ENCODE measurements around the gene RAD23A. TPM values are rescaled to one million over a fixed set of nuclear protein-coding genes. Genes with fewer than 3 reads are reported as not detected.

Gene RAD23A
- total and polyA plus RNA-seq, 10 of the 15 experiments (the other 5 are each of a cell fraction or from before 2014, with no cell fraction given) = 8.8 to 198 (median 119) TPM

DNA sequence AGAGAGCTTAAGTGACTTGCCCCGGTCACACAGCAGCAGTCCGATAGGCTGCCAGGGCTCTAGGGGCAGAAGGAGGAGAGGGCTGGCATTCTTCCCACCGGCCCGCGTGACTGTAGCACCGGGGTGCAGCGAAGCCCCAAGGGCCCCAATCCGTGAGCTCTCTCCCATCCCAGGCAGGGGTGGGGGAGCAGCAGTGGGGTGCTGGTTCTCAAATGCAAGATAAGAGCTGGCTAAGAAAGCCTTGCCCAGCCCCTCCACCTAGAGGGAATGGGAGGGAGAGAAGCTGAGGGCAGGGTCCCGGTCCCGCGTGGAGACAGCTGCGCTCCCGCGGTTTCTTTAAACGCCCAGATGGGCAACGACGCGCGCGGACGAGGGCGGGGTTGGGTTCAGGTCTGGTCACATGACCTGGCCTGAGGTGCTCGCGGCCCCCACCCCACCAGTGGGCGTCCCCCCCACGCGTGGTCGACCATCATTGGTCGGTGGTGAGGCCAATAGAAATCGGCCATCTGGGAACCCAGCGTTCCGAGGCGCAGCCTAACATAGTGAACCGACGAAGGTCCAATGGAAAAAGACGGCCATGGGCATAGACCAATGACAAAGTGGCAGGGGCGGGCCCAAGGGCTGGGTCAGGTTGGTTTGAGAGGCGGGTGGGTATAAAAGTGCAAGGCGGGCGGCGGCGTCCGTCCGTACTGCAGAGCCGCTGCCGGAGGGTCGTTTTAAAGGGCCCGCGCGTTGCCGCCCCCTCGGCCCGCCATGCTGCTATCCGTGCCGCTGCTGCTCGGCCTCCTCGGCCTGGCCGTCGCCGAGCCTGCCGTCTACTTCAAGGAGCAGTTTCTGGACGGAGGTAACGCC, 7.5 kb upstream of the RAD23A start, which contains the start of gene CALR (continued):
- TF ChIP-seq TCF3 (IDR thresholded peaks at IDR 0.05; ENCODE audit: borderline replicate concordance, insufficient read depth, low read depth, low read length) (peak; percentile 90; the same call in 1 of the 2 replicates), KDM1A (IDR thresholded peaks at IDR 0.05; ENCODE audit: borderline replicate concordance) (no peak), JUNB (IDR thresholded peaks at IDR 0.05) (no peak), SREBF2 (IDR thresholded peaks at IDR 0.05; ENCODE audit: low read length) (0 out of 2 replicates have a peak, but pooled peaks have one; percentile 12), IKZF2 (IDR thresholded peaks at IDR 0.05) (no peak), PML (IDR thresholded peaks at IDR 0.05; ENCODE audit: low read length) (peak; percentile 97), EGR1 (IDR thresholded peaks at IDR 0.05; ENCODE audit: borderline replicate concordance in 1 of 2, low read depth in 2 of 2, low read length in 2 of 2) (peak in 1 of 2 experiments; percentile 89; a peak in 2 of 3 replicates), KLF5 (IDR thresholded peaks at IDR 0.05; ENCODE audit: partially characterized antibody) (peak; percentile 54), RFX5 (IDR thresholded peaks at IDR 0.05; ENCODE audit: low read depth, low read length) (no peak; the same call in none of the 2 replicates), RCOR1 (conservative IDR thresholded peaks at IDR 0.05; ENCODE audit: low read depth, low read length) (no peak), ASH2L (IDR thresholded peaks at IDR 0.05; ENCODE audit: borderline replicate concordance, low read depth) (no peak), YBX1 (IDR thresholded peaks at IDR 0.05) (no peak), ATF3 (IDR thresholded peaks at IDR 0.05; ENCODE audit: borderline replicate concordance, extremely low read depth, low read depth, low read length) (0 out of 2 replicates have a peak, but pooled peaks have one; percentile 31), EP300 (IDR thresholded peaks at IDR 0.05; ENCODE audit: borderline replicate concordance in 1 of 2, control insufficient read depth in 1 of 2, low read depth in 2 of 2, low read length in 2 of 2) (peak; percentile 8 to 13; a peak in 1 of 4 replicates), SUZ12 (IDR thresholded peaks at IDR 0.05; ENCODE audit: unreplicated experiment) (no peak), PBX3 (IDR thresholded peaks at IDR 0.05; ENCODE audit: insufficient replicate concordance, low read depth, low read length) (peak; percentile 91), E4F1 (IDR thresholded peaks at IDR 0.05; ENCODE audit: borderline replicate concordance, partially characterized antibody) (no peak)
- TF ChIP-seq, protein P1, sequence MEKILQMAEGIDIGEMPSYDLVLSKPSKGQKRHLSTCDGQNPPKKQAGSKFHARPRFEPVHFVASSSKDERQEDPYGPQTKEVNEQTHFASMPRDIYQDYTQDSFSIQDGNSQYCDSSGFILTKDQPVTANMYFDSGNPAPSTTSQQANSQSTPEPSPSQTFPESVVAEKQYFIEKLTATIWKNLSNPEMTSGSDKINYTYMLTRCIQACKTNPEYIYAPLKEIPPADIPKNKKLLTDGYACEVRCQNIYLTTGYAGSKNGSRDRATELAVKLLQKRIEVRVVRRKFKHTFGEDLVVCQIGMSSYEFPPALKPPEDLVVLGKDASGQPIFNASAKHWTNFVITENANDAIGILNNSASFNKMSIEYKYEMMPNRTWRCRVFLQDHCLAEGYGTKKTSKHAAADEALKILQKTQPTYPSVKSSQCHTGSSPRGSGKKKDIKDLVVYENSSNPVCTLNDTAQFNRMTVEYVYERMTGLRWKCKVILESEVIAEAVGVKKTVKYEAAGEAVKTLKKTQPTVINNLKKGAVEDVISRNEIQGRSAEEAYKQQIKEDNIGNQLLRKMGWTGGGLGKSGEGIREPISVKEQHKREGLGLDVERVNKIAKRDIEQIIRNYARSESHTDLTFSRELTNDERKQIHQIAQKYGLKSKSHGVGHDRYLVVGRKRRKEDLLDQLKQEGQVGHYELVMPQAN (conservative IDR thresholded peaks at IDR 0.05) = peak; percentile 99
- TF ChIP-seq, protein P2, sequence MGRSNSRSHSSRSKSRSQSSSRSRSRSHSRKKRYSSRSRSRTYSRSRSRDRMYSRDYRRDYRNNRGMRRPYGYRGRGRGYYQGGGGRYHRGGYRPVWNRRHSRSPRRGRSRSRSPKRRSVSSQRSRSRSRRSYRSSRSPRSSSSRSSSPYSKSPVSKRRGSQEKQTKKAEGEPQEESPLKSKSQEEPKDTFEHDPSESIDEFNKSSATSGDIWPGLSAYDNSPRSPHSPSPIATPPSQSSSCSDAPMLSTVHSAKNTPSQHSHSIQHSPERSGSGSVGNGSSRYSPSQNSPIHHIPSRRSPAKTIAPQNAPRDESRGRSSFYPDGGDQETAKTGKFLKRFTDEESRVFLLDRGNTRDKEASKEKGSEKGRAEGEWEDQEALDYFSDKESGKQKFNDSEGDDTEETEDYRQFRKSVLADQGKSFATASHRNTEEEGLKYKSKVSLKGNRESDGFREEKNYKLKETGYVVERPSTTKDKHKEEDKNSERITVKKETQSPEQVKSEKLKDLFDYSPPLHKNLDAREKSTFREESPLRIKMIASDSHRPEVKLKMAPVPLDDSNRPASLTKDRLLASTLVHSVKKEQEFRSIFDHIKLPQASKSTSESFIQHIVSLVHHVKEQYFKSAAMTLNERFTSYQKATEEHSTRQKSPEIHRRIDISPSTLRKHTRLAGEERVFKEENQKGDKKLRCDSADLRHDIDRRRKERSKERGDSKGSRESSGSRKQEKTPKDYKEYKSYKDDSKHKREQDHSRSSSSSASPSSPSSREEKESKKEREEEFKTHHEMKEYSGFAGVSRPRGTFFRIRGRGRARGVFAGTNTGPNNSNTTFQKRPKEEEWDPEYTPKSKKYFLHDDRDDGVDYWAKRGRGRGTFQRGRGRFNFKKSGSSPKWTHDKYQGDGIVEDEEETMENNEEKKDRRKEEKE (IDR thresholded peaks at IDR 0.05) = no peak

Data from GM12878 (cell line).